ENCODE results near the gene CD86.

GRCh38 chr3:122006267-122006666, 48.9 kb upstream of the CD86 start:
- no peak for TF ChIP-seq REST (IDR thresholded peaks at IDR 0.05; ENCODE audit: insufficient replicate concordance, low read depth)
- TF ChIP-seq CTCF (IDR thresholded peaks at IDR 0.05; ENCODE audit: insufficient read depth, low read length), result no peak
- TF ChIP-seq POLR2AphosphoS5 (IDR thresholded peaks at IDR 0.05; ENCODE audit: low read depth), result no peak
- no peak for TF ChIP-seq GABPA (IDR thresholded peaks at IDR 0.05; ENCODE audit: low read depth)
- no peak for TF ChIP-seq SPI1 (IDR thresholded peaks at IDR 0.05; ENCODE audit: borderline replicate concordance, low read depth)
